ENCODE results near the gene ROBO2. TPM values are rescaled to one million over a fixed set of nuclear protein-coding genes. Genes with fewer than 3 reads are reported as not detected.

Gene ROBO2
- total RNA-seq, 1 donor from 2014 or later = 3.9 TPM

DNA sequence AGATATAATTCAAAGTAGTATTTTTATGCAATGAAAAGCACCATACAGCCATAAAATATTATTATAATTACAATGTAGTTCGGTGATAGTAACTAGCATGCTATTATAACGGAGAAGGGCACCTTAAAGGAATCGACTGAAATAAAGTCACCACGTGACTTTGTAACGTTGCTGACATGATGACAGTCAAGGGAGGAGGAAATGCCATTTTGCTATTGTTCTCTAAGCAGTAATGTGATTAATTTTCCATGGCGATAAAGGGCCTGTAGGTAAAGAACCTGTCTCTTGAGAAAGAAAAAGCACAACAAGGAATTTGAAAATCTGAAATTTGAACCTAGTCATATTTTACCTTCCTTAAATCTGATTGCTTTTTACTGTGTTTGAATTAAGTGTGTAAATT is 526.2 kb downstream of the ROBO2 start:
- TF ChIP-seq, protein P1, sequence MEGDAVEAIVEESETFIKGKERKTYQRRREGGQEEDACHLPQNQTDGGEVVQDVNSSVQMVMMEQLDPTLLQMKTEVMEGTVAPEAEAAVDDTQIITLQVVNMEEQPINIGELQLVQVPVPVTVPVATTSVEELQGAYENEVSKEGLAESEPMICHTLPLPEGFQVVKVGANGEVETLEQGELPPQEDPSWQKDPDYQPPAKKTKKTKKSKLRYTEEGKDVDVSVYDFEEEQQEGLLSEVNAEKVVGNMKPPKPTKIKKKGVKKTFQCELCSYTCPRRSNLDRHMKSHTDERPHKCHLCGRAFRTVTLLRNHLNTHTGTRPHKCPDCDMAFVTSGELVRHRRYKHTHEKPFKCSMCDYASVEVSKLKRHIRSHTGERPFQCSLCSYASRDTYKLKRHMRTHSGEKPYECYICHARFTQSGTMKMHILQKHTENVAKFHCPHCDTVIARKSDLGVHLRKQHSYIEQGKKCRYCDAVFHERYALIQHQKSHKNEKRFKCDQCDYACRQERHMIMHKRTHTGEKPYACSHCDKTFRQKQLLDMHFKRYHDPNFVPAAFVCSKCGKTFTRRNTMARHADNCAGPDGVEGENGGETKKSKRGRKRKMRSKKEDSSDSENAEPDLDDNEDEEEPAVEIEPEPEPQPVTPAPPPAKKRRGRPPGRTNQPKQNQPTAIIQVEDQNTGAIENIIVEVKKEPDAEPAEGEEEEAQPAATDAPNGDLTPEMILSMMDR (IDR thresholded peaks at IDR 0.05; ENCODE audit: insufficient read depth, low read length, poor library complexity, severe bottlenecking) = no peak

DNA sequence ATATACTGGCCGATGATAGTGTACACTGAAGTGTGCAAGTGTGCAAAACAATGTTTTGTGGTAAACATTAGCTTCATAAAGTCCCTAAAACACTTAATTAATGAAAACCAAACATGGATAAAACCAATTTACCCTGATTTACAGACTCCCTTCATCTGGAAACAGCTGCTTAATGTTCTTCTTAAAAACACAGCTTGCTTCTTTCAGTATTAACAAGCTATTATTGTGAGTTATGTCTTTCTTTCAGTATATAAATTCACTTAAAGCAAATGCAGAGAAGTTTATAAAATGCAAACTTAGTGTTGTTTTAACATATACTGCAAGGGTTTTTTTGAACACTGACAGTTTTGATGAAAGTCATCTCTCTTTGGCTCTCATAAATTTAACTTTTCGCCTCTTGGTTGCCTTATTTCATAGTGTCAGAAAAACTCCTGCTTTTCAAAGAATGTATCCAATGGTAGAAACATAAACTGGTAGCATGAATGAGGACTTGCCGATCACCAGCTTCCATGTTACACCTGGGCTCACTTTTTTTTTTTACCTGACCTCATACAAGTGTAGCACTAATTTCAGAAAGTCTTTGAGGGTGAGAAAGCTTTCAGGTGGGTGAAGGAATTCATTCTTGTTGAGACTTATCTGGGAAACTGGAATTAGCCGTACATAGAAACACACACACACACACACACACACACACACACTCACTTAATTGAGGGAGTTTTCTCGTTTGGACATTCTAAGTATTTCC is 532.2 kb downstream of the ROBO2 start:
- no peak for DNase-seq (ENCODE audit: low read depth)
- Histone ChIP-seq H3K4me3 (ENCODE audit: low read depth, low read length) (no peak overlapping the region), H3K27me3 (ENCODE audit: control insufficient read depth, insufficient read depth, low read length) (no peaks in the 10 kb centered on the region), H3K36me3 (ENCODE audit: control insufficient read depth, insufficient read depth, low read length) (no peaks in the 10 kb centered on the region)
- TF ChIP-seq, protein P1 (IDR thresholded peaks at IDR 0.05; ENCODE audit: insufficient read depth, low read length, poor library complexity, severe bottlenecking) = no peak

More for the DNA sequence above, 526.2 kb downstream of the ROBO2 start:
- Histone ChIP-seq H3K36me3 (ENCODE audit: control insufficient read depth, insufficient read depth, low read length) (no peaks in the 10 kb centered on the region), H3K4me3 (ENCODE audit: low read depth, low read length) (no peak overlapping the region), H3K27me3 (ENCODE audit: control insufficient read depth, insufficient read depth, low read length) (no peaks in the 10 kb centered on the region)
- no peak for DNase-seq (ENCODE audit: low read depth)

DNA sequence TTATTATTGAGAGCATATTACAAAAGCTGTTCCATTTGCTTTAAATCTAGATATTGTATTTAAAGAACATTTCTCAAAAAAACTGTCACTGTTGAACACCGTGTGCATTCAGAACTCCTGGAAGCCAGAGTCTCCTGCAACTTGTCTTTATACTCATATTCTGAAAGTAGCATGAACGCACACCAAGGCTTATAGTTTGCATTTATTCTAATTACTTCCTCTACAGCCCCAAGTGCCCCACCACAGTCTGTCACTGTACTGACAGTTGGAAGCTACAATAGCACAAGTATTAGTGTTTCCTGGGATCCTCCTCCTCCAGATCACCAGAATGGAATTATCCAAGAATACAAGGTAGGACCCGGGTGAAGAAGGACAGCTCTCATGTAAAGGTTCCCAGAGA is 537.4 kb downstream of the ROBO2 start:
- TF ChIP-seq, protein P1 (IDR thresholded peaks at IDR 0.05; ENCODE audit: insufficient read depth, low read length, poor library complexity, severe bottlenecking) = no peak
- no peak for DNase-seq (ENCODE audit: low read depth)
- H3K27me3 ChIP-seq (ENCODE audit: control insufficient read depth, insufficient read depth, low read length) = no peaks in the 10 kb centered on the region

DNA sequence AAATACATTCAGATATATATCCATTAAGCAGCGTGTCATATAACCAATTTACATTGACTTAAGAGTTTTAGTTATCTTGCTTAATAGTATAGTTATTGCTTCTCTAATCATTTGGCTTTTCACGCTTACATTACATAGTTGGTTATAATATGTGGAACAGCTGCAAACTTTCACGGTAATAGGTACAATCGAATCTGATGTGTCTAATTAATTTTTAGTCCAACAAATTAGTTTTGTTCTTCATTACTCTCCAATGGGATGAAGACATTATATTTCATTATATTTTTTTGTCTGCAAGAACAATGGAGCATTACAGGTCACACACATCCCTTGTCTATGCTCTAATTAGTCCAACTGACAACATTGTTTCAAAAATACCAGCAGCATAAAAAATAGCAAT is 546.3 kb downstream of the ROBO2 start:
- TF ChIP-seq, protein P1 (IDR thresholded peaks at IDR 0.05; ENCODE audit: insufficient read depth, low read length, poor library complexity, severe bottlenecking) = no peak
- H3K27me3 ChIP-seq (ENCODE audit: control insufficient read depth, insufficient read depth, low read length) = no peaks in the 10 kb centered on the region
- H3K4me3 ChIP-seq (ENCODE audit: low read depth, low read length) = no peak overlapping the region
- DNase-seq (ENCODE audit: low read depth) = no peak
- H3K36me3 ChIP-seq (ENCODE audit: control insufficient read depth, insufficient read depth, low read length) = no peaks in the 10 kb centered on the region

More for the DNA sequence above, 537.4 kb downstream of the ROBO2 start:
- H3K4me3 ChIP-seq (ENCODE audit: low read depth, low read length) = no peak overlapping the region
- H3K36me3 ChIP-seq (ENCODE audit: control insufficient read depth, insufficient read depth, low read length) = no peaks in the 10 kb centered on the region

DNA sequence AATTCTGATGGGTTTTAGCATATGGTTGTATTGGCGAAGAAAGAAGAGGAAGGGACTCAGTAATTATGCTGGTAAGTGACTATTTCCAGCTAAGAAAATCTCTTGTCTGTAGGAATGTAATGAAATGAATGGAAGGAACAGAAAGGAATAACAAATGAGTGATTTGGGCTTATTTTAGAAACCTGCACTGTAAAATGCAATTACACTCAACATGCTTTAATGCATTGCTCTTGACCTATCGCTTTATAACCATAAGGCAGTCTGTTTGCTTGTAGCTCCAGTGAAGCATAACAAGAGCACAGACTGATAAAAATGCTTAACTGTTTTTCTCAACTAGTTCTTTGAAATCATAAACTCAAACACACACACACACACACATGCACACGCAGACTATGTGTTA is 549.0 kb downstream of the ROBO2 start:
- Histone ChIP-seq H3K36me3 (ENCODE audit: control insufficient read depth, insufficient read depth, low read length) (no peaks in the 10 kb centered on the region), H3K4me3 (ENCODE audit: low read depth, low read length) (no peak overlapping the region), H3K27me3 (ENCODE audit: control insufficient read depth, insufficient read depth, low read length) (no peaks in the 10 kb centered on the region)
- TF ChIP-seq, protein P1 (IDR thresholded peaks at IDR 0.05; ENCODE audit: insufficient read depth, low read length, poor library complexity, severe bottlenecking) = no peak
- DNase-seq (ENCODE audit: low read depth) = no peak

DNA sequence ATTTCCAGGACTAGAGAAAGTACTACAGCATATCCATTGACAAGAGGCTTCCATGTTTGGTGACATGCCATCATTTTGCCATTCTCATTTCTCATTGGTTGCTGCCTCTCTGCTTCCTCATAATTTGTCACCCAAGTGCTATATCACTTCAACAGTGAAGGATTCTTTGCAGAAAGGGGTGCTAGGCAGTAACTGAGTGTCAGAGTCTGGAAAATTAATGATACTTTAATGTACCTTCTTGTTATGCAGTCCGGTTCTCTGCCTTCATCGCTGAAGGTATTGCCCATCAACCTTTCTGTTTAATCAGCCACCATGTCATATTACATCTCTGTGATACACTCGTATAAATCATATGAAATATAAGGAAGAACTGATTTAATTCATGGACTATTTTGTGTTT is 550.3 kb downstream of the ROBO2 start:
- H3K36me3 ChIP-seq (ENCODE audit: control insufficient read depth, insufficient read depth, low read length) = no peaks in the 10 kb centered on the region
- TF ChIP-seq, protein P1 (IDR thresholded peaks at IDR 0.05; ENCODE audit: insufficient read depth, low read length, poor library complexity, severe bottlenecking) = no peak
- DNase-seq (ENCODE audit: low read depth) = no peak
- no peaks in the 10 kb centered on the region for H3K27me3 ChIP-seq (ENCODE audit: control insufficient read depth, insufficient read depth, low read length)
- H3K4me3 ChIP-seq (ENCODE audit: low read depth, low read length) = no peak overlapping the region
